PFSK-1 (cell line): ENCODE data around the gene WDR90.

Experiments used
- FOXP2 ChIP-seq: optimal IDR thresholded peaks from 2 replicates; pipeline ENCODE3; 2011; ENCODE audit warnings: borderline replicate concordance, control low read depth, inconsistent platforms; ENCODE audit not compliant: insufficient read depth; ENCODE audit errors: extremely low read length, extremely low read depth
- POLR2AphosphoS5 ChIP-seq: IDR thresholded peaks from 2 replicates; pipeline ENCODE4 v1.6.1; 2012; ENCODE audit warnings: low read depth, mild to moderate bottlenecking, control low read depth, low read length, moderate library complexity
- REST ChIP-seq, 2 experiments: IDR thresholded peaks; 2 replicates each; pipeline versions ENCODE4 v1.6.1 to v1.8.0; 2011 to 2012; ENCODE audit warnings: low read depth in 2 of 2, low read length in 2 of 2, control low read depth in 1 of 2, inconsistent platforms in 1 of 2, mild to moderate bottlenecking in 1 of 2, moderate library complexity in 1 of 2; ENCODE audit not compliant: insufficient read depth in 1 of 2
- SIN3A ChIP-seq: IDR thresholded peaks from 2 replicates; pipeline ENCODE4 v1.6.1; 2012; ENCODE audit warnings: mild to moderate bottlenecking, low read length, moderate library complexity, borderline replicate concordance; ENCODE audit not compliant: insufficient read depth
- TAF1 ChIP-seq: IDR thresholded peaks from 2 replicates; pipeline ENCODE4 v1.6.1; 2012; ENCODE audit warnings: low read length, control low read depth, borderline replicate concordance; ENCODE audit not compliant: insufficient read depth

- TF ChIP-seq POLR2AphosphoS5 (no peak), REST (IDR thresholded peaks at IDR 0.05; ENCODE audit: insufficient read depth in 1 of 2, low read depth in 2 of 2, low read length in 2 of 2) (no peak), TAF1 (no peak), FOXP2 (no peak), SIN3A (no peak)
These were observed 32.7 kb downstream of the WDR90 start for GRCh38 chr16:681746-682427.
